Astrocyte (in vitro differentiated cells and primary cell): ENCODE data around the gene OR10H5. TPM values are rescaled to one million over a fixed set of nuclear protein-coding genes. Genes with fewer than 3 reads are reported as not detected.

Experiments used
- DNase-seq: peaks from one replicate; pipeline ENCODE4 v3.0.0-alpha.2; 2010; ENCODE audit warnings: low read depth
- FAIRE-seq: peaks from 2 replicates; lab custom pipeline; 2011; peaks lifted over from hg19 to GRCh38; lab: Jason Lieb, UNC
- H2AFZ ChIP-seq: 2 replicates; pipeline ENCODE4 v1.6.0; 2012; ENCODE audit warnings: low read depth, low read length, inconsistent platforms
- H3K27ac ChIP-seq: 2 replicates; pipeline ENCODE4 v1.5.1; 2011; ENCODE audit warnings: low read depth, low read length, inconsistent platforms
- H3K27me3 ChIP-seq: 2 replicates; pipeline ENCODE4 v1.6.0; 2011; ENCODE audit warnings: low read length, inconsistent platforms; ENCODE audit not compliant: insufficient read depth
- H3K36me3 ChIP-seq: 2 replicates; pipeline ENCODE4 v1.5.1; 2011; ENCODE audit warnings: low read length, inconsistent platforms; ENCODE audit not compliant: insufficient read depth
- H3K4me1 ChIP-seq: 2 replicates; pipeline ENCODE4 v1.5.1; 2011; ENCODE audit warnings: low read length, inconsistent platforms; ENCODE audit not compliant: insufficient read depth
- H3K4me2 ChIP-seq: 2 replicates; pipeline ENCODE4 v1.6.0; 2012; ENCODE audit warnings: low read length, inconsistent platforms
- H3K4me3 ChIP-seq: 2 replicates; pipeline ENCODE4 v1.5.1; 2011; ENCODE audit warnings: low read depth, mild to moderate bottlenecking, low read length, inconsistent platforms; ENCODE audit not compliant: insufficient read depth
- H3K79me2 ChIP-seq: 2 replicates; pipeline ENCODE4 v1.6.0; 2012; ENCODE audit warnings: mild to moderate bottlenecking, low read length, inconsistent platforms; ENCODE audit not compliant: insufficient read depth
- H3K9ac ChIP-seq: 2 replicates; pipeline ENCODE4 v1.6.0; 2012; ENCODE audit warnings: mild to moderate bottlenecking, low read length, inconsistent platforms
- H3K9me3 ChIP-seq: 2 replicates; pipeline ENCODE4 v1.5.1; 2012; ENCODE audit warnings: low read depth, mild to moderate bottlenecking, low read length, inconsistent platforms; ENCODE audit not compliant: insufficient read depth
- H4K20me1 ChIP-seq: 2 replicates; pipeline ENCODE4 v1.6.0; 2012; ENCODE audit warnings: low read length, inconsistent platforms; ENCODE audit not compliant: insufficient read depth
- H3K27ac Mint-ChIP-seq: one replicate; pipeline ENCODE4 v1.8.0; 2021; ENCODE audit warnings: mild to moderate bottlenecking, mixed read lengths; ENCODE audit not compliant: unreplicated experiment
- H3K27me3 Mint-ChIP-seq: one replicate; pipeline ENCODE4 v1.8.0; 2021; ENCODE audit warnings: low read depth, mixed read lengths; ENCODE audit not compliant: unreplicated experiment
- H3K36me3 Mint-ChIP-seq: one replicate; pipeline ENCODE4 v1.8.0; 2021; ENCODE audit warnings: low read depth, mixed read lengths; ENCODE audit not compliant: unreplicated experiment
- H3K4me1 Mint-ChIP-seq: one replicate; pipeline ENCODE4 v1.8.0; 2021; ENCODE audit warnings: low read depth, mixed read lengths; ENCODE audit not compliant: unreplicated experiment
- H3K4me3 Mint-ChIP-seq: one replicate; pipeline ENCODE4 v1.8.0; 2021; ENCODE audit warnings: mild to moderate bottlenecking, moderate library complexity, mixed read lengths; ENCODE audit not compliant: unreplicated experiment
- H3K9me3 Mint-ChIP-seq: one replicate; pipeline ENCODE4 v1.8.0; 2021; ENCODE audit warnings: mild to moderate bottlenecking, mixed read lengths; ENCODE audit not compliant: unreplicated experiment
- EZH2 ChIP-seq: IDR thresholded peaks from 2 replicates; pipeline ENCODE4 v1.6.1; 2012; ENCODE audit warnings: mild to moderate bottlenecking, low read length, inconsistent platforms; ENCODE audit not compliant: insufficient read depth
- total RNA-seq: library from RNA; stranded (reverse); gene quantifications from 2 replicates; pipeline ENCODE4 v1.2.1, GENCODE V29; 2021
- TF ChIP-seq, protein P1 (sequence below): IDR thresholded peaks from 2 replicates; pipeline ENCODE4 v1.5.1; 2011; ENCODE audit warnings: low read depth, mild to moderate bottlenecking, inconsistent platforms, low read length, moderate library complexity; ENCODE audit not compliant: insufficient read depth

Gene OR10H5
- total RNA-seq, 1 donor from 2014 or later = not detected

DNA sequence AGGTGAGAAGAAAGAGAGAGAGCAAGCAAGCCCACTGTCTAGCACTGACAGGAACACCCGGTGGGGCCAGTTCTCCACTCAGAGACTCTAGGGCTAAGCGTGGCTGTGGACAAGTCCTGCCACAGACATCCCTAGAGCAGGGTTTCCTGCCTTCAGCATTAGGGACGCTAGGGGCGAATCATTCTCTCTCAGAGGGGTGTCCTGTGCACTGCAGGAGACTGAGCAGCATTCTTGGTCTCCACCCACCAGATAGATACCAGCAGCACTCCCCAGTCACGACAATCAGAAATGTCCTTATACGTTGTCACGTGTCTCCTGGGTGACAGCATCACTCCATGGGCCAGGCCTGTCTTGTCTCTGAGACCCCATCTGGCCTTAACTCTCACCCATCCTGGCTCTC is 26.5 kb downstream of the OR10H5 start:
- Histone ChIP-seq H3K4me1 (no peaks in the 10 kb centered on the region), H3K36me3 (no peaks in the 10 kb centered on the region), H3K4me2 (no peak overlapping the region), H3K9me3 (no peaks in the 10 kb centered on the region), H3K9ac (no peak overlapping the region), H2AFZ (no peak overlapping the region), H3K4me3 (no peak overlapping the region), H4K20me1 (no peaks in the 10 kb centered on the region), H3K27ac (no peak overlapping the region), H3K79me2 (no peaks in the 10 kb centered on the region), H3K27me3 (no peaks in the 10 kb centered on the region)
- DNase-seq (no peak), FAIRE-seq (no peak)
- no peak for TF ChIP-seq EZH2
- TF ChIP-seq, protein P1, sequence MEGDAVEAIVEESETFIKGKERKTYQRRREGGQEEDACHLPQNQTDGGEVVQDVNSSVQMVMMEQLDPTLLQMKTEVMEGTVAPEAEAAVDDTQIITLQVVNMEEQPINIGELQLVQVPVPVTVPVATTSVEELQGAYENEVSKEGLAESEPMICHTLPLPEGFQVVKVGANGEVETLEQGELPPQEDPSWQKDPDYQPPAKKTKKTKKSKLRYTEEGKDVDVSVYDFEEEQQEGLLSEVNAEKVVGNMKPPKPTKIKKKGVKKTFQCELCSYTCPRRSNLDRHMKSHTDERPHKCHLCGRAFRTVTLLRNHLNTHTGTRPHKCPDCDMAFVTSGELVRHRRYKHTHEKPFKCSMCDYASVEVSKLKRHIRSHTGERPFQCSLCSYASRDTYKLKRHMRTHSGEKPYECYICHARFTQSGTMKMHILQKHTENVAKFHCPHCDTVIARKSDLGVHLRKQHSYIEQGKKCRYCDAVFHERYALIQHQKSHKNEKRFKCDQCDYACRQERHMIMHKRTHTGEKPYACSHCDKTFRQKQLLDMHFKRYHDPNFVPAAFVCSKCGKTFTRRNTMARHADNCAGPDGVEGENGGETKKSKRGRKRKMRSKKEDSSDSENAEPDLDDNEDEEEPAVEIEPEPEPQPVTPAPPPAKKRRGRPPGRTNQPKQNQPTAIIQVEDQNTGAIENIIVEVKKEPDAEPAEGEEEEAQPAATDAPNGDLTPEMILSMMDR = no peak
- no peaks in the 10 kb centered on the region for H3K36me3 Mint-ChIP-seq
- H3K27me3 Mint-ChIP-seq = no peaks in the 10 kb centered on the region
- peaks cover 17% of the 10 kb centered on the region for H3K9me3 Mint-ChIP-seq
- no peak overlapping the region for H3K4me3 Mint-ChIP-seq
- H3K4me1 Mint-ChIP-seq = no peaks in the 10 kb centered on the region
- H3K27ac Mint-ChIP-seq = no peak overlapping the region

DNA sequence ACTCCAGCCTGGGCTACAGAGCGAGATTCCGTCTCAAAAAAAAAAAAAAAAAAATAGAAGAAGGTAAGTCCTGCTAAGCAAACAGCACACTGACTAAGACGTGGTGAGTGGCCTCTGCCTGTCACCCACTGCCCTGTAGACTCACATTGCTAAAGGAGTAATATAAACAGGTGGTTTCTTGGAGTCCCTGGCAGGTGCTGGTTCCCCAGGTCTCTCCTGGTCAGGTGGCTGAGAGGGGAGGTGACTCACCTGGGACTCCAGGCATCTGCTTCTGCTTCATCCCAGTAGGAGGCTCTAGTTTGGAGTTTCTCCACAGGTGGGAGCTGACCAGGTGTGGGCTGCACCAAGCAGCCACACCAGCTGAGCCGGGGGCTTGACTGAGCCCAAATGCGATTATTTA is 27.8 kb downstream of the OR10H5 start, which contains the start of gene OR10H1:
Gene OR10H1, minus strand, starts transcription at position 359 of the 400 bp plus-strand sequence. CDS start 7,627 bp downstream, outside the sequence.
- no peak within 1 kb of the TSS for H3K9ac ChIP-seq
- DNase-seq (no peak), FAIRE-seq (no peak)
- H3K27ac ChIP-seq = no peak within 1 kb of the TSS
- no peaks in the 10 kb centered on the region for H3K36me3 ChIP-seq
- H3K27me3 ChIP-seq = no peaks in the 10 kb centered on the region
- no peaks in the 10 kb centered on the region for H3K79me2 ChIP-seq
- no peak within 1 kb of the TSS for H3K4me3 Mint-ChIP-seq
- no peaks in the 10 kb centered on the region for H3K36me3 Mint-ChIP-seq
- no peak within 1 kb of the TSS for H2AFZ ChIP-seq
- no peaks in the 10 kb centered on the region for H3K27me3 Mint-ChIP-seq
- H4K20me1 ChIP-seq = no peaks in the 10 kb centered on the region
- H3K9me3 Mint-ChIP-seq = peaks cover 15% of the 10 kb centered on the region
- no peak for TF ChIP-seq EZH2
- TF ChIP-seq, protein P1 = no peak
- H3K4me2 ChIP-seq = no peak within 1 kb of the TSS
- no peaks in the 10 kb centered on the region for H3K9me3 ChIP-seq
- no peaks in the 10 kb centered on the region for H3K4me1 Mint-ChIP-seq
- H3K4me1 ChIP-seq = no peaks in the 10 kb centered on the region
- no peak within 1 kb of the TSS for H3K4me3 ChIP-seq
- H3K27ac Mint-ChIP-seq = no peak within 1 kb of the TSS

DNA sequence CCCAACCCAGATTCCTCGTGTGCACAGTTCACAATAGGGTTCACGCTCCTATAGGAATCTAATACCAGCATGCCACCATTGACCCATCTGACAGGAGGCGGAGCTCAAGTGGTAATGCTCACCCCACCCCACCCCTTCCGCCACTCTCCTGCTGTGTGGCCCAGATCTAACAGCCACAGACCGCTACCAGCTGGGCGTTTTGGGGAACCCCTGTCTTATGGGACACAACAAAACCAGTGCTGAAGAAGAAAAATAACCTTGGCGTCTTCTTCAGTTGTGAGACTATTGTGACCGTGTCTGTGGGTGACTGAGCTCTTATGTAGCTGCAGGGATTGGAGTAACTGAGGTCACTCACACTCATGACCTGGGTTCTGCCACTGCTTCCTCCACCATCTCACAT is 33.2 kb downstream of the OR10H5 start:
- H3K27me3 ChIP-seq = no peaks in the 10 kb centered on the region
- no peaks in the 10 kb centered on the region for H3K36me3 ChIP-seq
- no peaks in the 10 kb centered on the region for H3K36me3 Mint-ChIP-seq
- H3K27me3 Mint-ChIP-seq = no peaks in the 10 kb centered on the region
- no peak overlapping the region for H3K27ac ChIP-seq
- no peaks in the 10 kb centered on the region for H3K4me1 Mint-ChIP-seq
- H3K4me3 Mint-ChIP-seq = no peak overlapping the region
- H2AFZ ChIP-seq = no peak overlapping the region
- FAIRE-seq (no peak), DNase-seq (no peak)
- H3K4me2 ChIP-seq = no peak overlapping the region
- H3K9me3 Mint-ChIP-seq = peaks cover 14% of the 10 kb centered on the region
- H4K20me1 ChIP-seq = no peaks in the 10 kb centered on the region
- no peak overlapping the region for H3K27ac Mint-ChIP-seq
- TF ChIP-seq EZH2 = no peak
- TF ChIP-seq, protein P1 = no peak
- H3K4me3 ChIP-seq = no peak overlapping the region
- H3K4me1 ChIP-seq = no peaks in the 10 kb centered on the region
- no peaks in the 10 kb centered on the region for H3K79me2 ChIP-seq
- no peaks in the 10 kb centered on the region for H3K9me3 ChIP-seq
- H3K9ac ChIP-seq = no peak overlapping the region
